RPMI8226 (cell line): ENCODE results near the gene NHS.
"Not testable (repeated sequence)": the region's sequence is repeated elsewhere in the genome, so short reads cannot be mapped to it uniquely, and the experiment has no call there.

Source experiments
- DNase-seq: peaks from one replicate; pipeline ENCODE4 v3.0.0-alpha.2; 2015

The NHS gene

GRCh38 chrX:17501746-17502145, 126.7 kb downstream of the NHS start:
- DNase-seq, result no peak

- DNase-seq, result not testable (repeated sequence)
Measured at GRCh38 chrX:17506352-17506751, 131.4 kb downstream of the NHS start.

- no peak for DNase-seq
Measured at GRCh38 chrX:17511556-17511955, 136.6 kb downstream of the NHS start.

GRCh38 chrX:17519358-17519757, 144.4 kb downstream of the NHS start:
- DNase-seq, result no peak

- DNase-seq, result no peak
Measured at GRCh38 chrX:17520016-17520615, 145.1 kb downstream of the NHS start.

- DNase-seq, result peak; percentile 13
Measured at GRCh38 chrX:17521871-17522693, 147.1 kb downstream of the NHS start.

- no peak for DNase-seq
Measured at GRCh38 chrX:17525266-17525665, 150.3 kb downstream of the NHS start.

- DNase-seq, result no peak
Measured at GRCh38 chrX:17525762-17526555, 151.0 kb downstream of the NHS start.

- DNase-seq, result no peak
Measured at GRCh38 chrX:17527135-17527701, 152.2 kb downstream of the NHS start.

GRCh38 chrX:17527922-17528321, 152.9 kb downstream of the NHS start:
- no peak for DNase-seq

GRCh38 chrX:17529151-17529745, 154.2 kb downstream of the NHS start:
- peak; percentile 35 for DNase-seq

- no peak for DNase-seq
Measured at GRCh38 chrX:17531500-17531899, 156.5 kb downstream of the NHS start.

- peak; percentile 54 for DNase-seq
Measured at GRCh38 chrX:17535229-17535628, 160.2 kb downstream of the NHS start.

GRCh38 chrX:17537723-17538243, 162.8 kb downstream of the NHS start:
- no peak for DNase-seq

GRCh38 chrX:17542123-17542522, 167.1 kb downstream of the NHS start:
- no peak for DNase-seq

GRCh38 chrX:17544821-17545220, 169.8 kb downstream of the NHS start:
- DNase-seq, result peak; percentile 45

GRCh38 chrX:17546356-17546755, 171.4 kb downstream of the NHS start:
- peak; percentile 15 for DNase-seq

GRCh38 chrX:17547658-17548057, 172.7 kb downstream of the NHS start:
- DNase-seq, result peak; percentile 95

- peak; percentile 79 for DNase-seq
Measured at GRCh38 chrX:17549107-17549651, 174.2 kb downstream of the NHS start.

GRCh38 chrX:17550011-17550410, 175.0 kb downstream of the NHS start:
- no peak for DNase-seq

GRCh38 chrX:17552044-17552650, 177.1 kb downstream of the NHS start:
- no peak for DNase-seq

GRCh38 chrX:17553469-17553868, 178.5 kb downstream of the NHS start:
- DNase-seq, result no peak
